ENCODE data around the gene HTATIP2.
"Not testable (repeated sequence)": the region's sequence is repeated elsewhere in the genome, so short reads cannot be mapped to it uniquely, and the experiment has no call there.

HTATIP2 gene

GRCh38 chr11:20373147-20373546 lies 9.6 kb downstream of the HTATIP2 start:
- no peak for DNase-seq

- DNase-seq = no peak
Measured at GRCh38 chr11:20373568-20374209, 10.2 kb downstream of the HTATIP2 start.

- no peak for DNase-seq
Measured at GRCh38 chr11:20374741-20375300, 11.3 kb downstream of the HTATIP2 start.

DNA sequence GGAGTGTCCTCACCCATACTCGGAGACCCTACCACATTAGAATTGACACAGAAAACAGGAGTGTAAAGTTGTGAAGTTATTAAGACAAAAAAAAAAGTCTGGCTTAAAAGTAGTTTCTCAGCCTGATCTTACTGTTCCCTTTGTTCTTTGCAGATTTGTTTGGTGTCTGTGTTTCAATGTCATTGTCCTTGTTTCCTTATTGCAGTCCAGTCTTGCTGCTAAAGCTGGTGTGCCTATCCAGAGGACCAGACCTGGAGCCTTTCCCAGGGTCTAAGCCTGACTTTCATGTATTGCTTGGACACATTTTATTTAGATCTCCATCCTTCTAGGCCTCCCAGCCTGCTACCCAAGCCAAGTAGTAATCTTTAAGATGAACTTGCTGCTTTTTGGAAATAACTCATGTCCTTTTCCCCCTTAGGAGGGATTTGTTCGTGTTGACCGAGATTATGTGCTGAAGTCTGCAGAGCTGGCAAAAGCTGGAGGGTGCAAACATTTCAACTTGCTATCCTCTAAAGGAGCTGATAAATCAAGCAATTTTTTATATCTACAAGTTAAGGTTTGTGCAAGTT lies 12.7 kb downstream of the HTATIP2 start:
- no peak for DNase-seq

- DNase-seq = not testable (repeated sequence)
Measured at GRCh38 chr11:20385996-20386395, 22.5 kb downstream of the HTATIP2 start.

GRCh38 chr11:20387261-20388095 lies 24.0 kb downstream of the HTATIP2 start, which contains the start of gene PRMT3:
Gene PRMT3 (plus strand): TSS chr11:20387716. CDS start chr11:20387747, 31 bp downstream.
- peak; percentile 96 for DNase-seq

DNA sequence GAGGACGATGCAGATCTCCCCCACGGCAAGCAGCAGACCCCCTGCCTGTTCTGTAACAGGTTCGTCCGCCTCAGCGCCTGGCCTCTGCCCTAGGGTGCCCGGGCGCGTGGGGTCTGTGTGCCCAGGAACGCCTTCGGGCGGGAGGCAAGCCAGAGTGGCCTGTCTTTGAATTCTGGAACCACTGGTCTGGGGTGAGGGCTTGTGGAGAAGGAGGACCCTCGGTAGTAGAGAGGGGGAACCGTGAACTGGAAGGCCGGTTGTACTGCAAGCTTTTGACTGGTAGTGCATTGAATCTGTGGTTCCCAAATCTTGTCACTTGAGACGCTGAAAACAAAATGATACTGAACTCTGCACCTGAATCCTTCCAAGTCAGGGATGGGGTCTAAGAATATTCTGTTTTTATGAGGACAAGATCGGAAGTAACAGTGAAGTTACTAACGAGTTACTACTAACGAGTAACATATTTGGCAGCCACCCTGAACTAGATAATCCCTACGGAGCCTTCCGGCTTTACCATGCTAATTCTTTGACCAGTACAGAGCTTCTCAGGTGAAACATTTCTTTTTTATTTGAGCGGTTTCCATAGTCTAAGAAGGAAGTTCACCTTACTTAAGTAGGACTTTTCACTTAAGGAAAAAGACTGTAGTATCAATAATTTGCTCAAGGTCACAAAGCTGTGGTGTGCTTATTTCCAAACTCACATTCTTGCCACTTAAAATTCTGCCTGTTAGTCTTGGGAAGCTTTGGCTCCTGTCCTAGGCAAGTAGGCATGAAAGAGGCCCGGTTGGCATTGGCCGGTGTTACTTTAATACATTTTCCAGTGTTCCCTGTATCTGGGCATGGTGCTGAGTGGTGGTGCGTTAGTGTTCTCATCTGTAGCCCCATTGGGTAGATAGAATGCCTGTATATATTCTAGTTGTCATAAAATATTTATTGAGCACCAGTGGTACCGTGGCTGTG lies 24.9 kb downstream of the HTATIP2 start:
- DNase-seq = no peak

DNA sequence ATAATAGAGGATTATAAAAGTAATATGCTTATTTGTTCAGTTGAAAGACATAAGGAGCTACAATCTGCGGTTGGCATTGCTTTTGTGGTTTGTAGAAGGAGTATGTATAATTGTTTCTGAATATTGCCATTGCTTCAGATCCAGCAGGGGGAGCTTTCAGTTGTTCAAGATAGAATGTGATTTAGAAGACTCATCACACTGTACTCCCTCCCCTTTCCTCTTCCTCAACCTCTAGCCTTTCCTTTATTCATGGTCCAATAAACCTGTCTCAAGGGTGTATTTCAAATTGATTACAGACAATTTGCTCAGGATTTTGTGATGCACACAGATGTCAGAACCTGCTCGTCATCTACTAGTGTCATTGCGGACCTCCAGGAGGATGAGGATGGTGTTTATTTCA lies 33.8 kb downstream of the HTATIP2 start:
- no peak for DNase-seq

- DNase-seq = no peak
Measured at GRCh38 chr11:20399498-20399897, 36.0 kb downstream of the HTATIP2 start.

GRCh38 chr11:20403059-20403458 lies 39.5 kb downstream of the HTATIP2 start:
- no peak for DNase-seq

GRCh38 chr11:20406484-20406883 lies 43.0 kb downstream of the HTATIP2 start:
- DNase-seq = no peak

DNA sequence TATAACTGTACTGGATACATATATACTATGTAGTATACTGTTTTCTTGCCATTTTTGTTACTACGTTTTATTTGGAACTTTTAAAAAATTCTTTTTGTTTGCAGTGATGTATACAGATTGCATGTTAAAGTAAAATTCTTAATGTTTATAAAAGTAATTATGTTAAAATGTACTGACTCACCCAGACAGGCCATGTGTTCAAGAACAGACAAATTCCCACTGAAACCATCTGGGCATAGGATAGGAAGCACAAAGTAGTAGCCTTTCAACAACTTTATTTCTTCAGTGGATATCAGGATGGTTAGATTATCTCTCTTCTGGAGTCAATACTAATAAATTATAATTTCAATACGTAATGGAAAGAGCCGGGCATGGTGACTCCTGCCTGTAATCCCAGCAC lies 43.8 kb downstream of the HTATIP2 start:
- DNase-seq = no peak

DNA sequence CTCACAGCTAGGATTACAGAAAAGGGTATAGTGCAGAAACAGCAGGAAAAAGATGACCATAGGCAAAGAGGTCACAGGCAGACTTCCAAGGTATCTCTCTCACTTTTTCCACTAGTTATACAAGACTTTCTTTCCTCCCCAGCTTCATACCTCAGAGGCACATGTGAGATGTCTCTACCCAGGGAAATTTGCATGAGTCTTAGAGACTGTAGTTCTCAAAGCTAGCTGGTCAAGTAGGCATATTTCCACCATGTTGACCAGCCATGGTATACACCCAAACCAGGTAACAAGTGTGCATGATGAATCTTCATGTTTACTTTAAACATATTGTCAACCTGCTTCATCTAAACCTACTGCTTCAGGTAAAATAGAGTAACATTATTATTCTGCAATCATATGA lies 51.9 kb downstream of the HTATIP2 start:
- DNase-seq = no peak

DNA sequence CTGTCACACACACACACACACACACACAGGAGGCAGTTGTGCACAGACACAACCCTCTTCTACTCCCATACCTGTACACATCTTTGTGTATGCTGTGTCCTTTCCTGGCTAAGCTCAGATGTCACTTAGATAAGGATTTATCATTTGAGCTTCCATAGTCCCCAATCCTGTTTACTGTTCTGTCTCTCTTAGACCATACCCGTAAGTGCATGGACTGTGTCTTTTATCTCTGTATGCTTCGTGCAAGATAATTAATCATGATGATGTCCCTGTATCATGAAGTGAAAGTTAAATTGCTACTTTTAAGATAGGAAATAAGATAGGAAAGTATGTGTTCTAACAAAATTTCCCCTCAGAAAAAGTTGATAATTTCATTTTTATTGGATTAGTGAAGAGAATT lies 54.3 kb downstream of the HTATIP2 start:
- DNase-seq = no peak

- DNase-seq = no peak
Measured at GRCh38 chr11:20421946-20422345, 58.4 kb downstream of the HTATIP2 start.

DNA sequence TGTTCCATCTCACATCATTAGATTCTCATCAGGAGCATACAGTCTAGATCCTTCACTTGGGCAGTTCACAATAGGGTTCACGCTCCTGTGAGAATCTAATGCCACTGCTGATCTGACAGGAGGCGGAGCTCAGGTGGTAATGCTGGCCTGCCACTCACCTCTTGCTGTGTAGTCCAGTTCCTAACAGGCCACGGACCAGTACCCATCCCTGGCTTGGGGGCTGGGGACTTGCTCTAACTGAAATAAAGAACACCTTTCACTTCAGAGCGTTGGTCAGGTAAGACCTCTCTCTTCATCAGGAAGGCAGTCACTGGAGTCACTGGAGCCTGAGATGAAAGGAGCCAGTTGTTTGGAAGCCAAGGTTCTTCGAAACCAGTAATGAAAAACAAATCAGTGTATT lies 65.7 kb downstream of the HTATIP2 start:
- no peak for DNase-seq
